Central memory CD8-positive, alpha-beta T cell (primary cell): ENCODE data around the gene ATP2C1.
A peak's percentile ranks its signal among the peaks of the same experiment; 100 is the strongest.

ENCODE experiments used
- ATAC-seq: fragments of 150-1000 bp; cut with Tn5 transposase; replicated peaks from 2 replicates; pipeline ENCODE4 v1.10.0; 2022; ENCODE audit warnings: mild to moderate bottlenecking, moderate FRiP score, moderate number of reproducible peaks; ENCODE audit not compliant: poor library complexity, severe bottlenecking; ENCODE audit errors: extremely low read depth
- DNase-seq, 2 donors: peaks; one replicate each; pipeline ENCODE4 v3.0.0; 2021; ENCODE audit warnings: low spot score in 2 of 2
- H3K27ac Mint-ChIP-seq: one replicate; pipeline ENCODE4 v1.8.0; 2022; ENCODE audit warnings: low read depth, mild to moderate bottlenecking, moderate library complexity, mixed read lengths
- H3K27me3 Mint-ChIP-seq: one replicate; pipeline ENCODE4 v1.8.0; 2022; ENCODE audit warnings: mixed read lengths
- H3K36me3 Mint-ChIP-seq: one replicate; pipeline ENCODE4 v1.8.0; 2022; ENCODE audit warnings: mild to moderate bottlenecking, moderate library complexity, mixed read lengths; ENCODE audit not compliant: insufficient read depth
- H3K4me1 Mint-ChIP-seq: one replicate; pipeline ENCODE4 v1.8.0; 2022; ENCODE audit warnings: mixed read lengths
- H3K4me3 Mint-ChIP-seq: one replicate; pipeline ENCODE4 v1.8.0; 2022; ENCODE audit warnings: mild to moderate bottlenecking, moderate library complexity, mixed read lengths
- H3K9me3 Mint-ChIP-seq: one replicate; pipeline ENCODE4 v1.8.0; 2022; ENCODE audit warnings: mixed read lengths

ATP2C1 gene

GRCh38 chr3:130865489-130865888, 28.4 kb upstream of the ATP2C1 start:
- no peak overlapping the region for H3K4me3 Mint-ChIP-seq
- no peak for ATAC-seq
- no peaks in the 10 kb centered on the region for H3K27me3 Mint-ChIP-seq
- no peaks in the 10 kb centered on the region for H3K36me3 Mint-ChIP-seq
- no peaks in the 10 kb centered on the region for H3K9me3 Mint-ChIP-seq
- no peaks in the 10 kb centered on the region for H3K4me1 Mint-ChIP-seq
- no peak for DNase-seq
- H3K27ac Mint-ChIP-seq: no peak overlapping the region

DNA sequence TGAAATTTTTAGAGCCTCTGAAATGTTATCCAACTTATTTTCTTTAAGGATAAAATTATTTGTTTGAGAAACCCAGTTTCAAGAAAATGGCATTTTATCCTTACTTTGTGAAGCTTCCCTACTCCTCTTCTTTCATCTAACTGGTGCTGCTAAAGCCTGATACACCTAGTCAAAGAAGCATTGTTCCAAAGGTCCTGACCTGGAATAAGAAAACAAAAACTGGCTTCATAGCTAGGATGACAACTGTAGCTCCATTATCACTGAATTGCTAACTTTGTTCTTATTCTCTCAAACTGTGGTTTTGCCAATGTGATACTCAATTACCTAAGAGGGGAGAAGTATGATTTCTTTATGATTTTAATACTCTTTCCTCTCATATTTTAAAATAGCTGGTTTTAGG, 27.6 kb upstream of the ATP2C1 start:
- Mint-ChIP-seq H3K27me3 (no peaks in the 10 kb centered on the region), H3K4me1 (no peaks in the 10 kb centered on the region), H3K9me3 (no peaks in the 10 kb centered on the region), H3K4me3 (no peak overlapping the region), H3K36me3 (no peaks in the 10 kb centered on the region), H3K27ac (no peak overlapping the region)
- no peak for ATAC-seq
- no peak for DNase-seq

DNA sequence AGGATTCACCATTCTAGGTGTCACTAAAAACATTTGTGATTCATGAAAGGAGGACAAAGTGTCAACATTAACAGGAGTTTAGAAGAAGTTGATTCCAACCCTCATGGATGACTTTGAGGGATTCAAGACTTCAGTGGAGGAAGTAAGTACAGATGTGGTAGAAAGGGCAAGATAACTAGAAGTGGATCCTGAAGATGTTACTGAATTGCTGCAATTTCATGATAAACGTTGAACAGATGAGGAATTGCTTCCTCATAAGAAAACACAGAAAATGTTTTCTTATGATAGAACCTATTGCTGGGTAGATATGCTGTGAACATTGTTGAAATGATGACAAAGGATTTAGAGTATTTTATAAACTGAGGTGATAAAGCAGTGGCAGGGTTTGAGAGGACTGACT, 23.5 kb upstream of the ATP2C1 start:
- Mint-ChIP-seq H3K9me3 (no peaks in the 10 kb centered on the region), H3K27me3 (peaks cover 7% of the 10 kb centered on the region), H3K36me3 (no peaks in the 10 kb centered on the region), H3K4me3 (no peak overlapping the region), H3K4me1 (no peaks in the 10 kb centered on the region), H3K27ac (no peak overlapping the region)
- ATAC-seq (no peak), DNase-seq (no peak)

- Mint-ChIP-seq H3K27ac (no peak overlapping the region), H3K27me3 (peaks cover 38% of the 10 kb centered on the region), H3K4me3 (no peak overlapping the region), H3K36me3 (peaks cover 2% of the 10 kb centered on the region), H3K4me1 (no peaks in the 10 kb centered on the region), H3K9me3 (peaks cover 13% of the 10 kb centered on the region)
- ATAC-seq (no peak), DNase-seq (no peak)
Measured at GRCh38 chr3:130876594-130876993, 17.3 kb upstream of the ATP2C1 start.

DNA sequence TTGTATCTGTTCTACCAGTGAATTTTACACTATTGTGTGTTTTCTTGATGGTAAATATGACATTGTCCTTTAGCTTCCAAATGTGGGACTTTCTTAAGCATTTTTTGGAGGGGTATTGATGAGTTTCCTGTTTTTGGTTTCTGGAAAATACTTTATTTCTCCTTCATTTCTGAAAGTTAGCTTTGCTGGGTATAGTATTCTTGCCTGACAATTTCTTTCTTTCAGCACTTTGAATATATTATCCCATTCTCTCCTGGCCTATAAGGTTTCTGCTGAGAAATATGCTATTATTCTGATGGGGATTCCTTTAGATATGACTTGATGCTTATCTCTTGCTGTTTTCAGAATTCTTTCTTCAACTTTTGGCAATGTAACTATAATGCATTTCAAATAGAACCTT, 15.4 kb upstream of the ATP2C1 start:
- no peak for ATAC-seq
- DNase-seq: no peak
- Mint-ChIP-seq H3K4me3 (no peak overlapping the region), H3K27me3 (peaks cover 41% of the 10 kb centered on the region), H3K9me3 (peaks cover 13% of the 10 kb centered on the region), H3K4me1 (no peaks in the 10 kb centered on the region), H3K27ac (no peak overlapping the region), H3K36me3 (peaks cover 2% of the 10 kb centered on the region)

DNA sequence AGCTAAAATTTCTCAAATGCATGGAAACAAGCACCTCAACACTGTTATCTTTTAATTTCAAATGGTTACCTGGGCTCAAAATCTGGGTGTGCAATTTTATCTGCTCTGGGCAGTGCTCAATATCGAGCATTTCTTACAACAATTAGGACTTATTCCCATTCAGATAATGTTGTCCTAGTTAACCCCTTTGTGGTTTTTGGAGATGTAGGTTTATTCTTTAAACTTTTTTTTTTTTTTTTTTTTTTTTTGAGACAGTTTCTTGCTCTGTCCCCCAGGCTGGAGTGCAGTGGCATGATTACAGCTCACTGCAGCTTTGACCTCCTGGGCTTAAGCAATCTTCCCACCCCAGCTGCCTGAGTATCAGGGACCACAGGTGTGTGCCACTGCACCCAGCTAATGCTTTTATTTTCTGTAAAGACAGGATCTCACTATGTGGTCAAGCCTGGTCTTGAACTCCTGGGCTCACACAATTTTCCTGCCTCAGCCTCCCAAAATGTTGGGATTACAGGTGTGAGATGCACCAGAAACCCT, 4.4 kb upstream of the ATP2C1 start:
- peaks cover 35% of the 10 kb centered on the region for H3K27me3 Mint-ChIP-seq

DNA sequence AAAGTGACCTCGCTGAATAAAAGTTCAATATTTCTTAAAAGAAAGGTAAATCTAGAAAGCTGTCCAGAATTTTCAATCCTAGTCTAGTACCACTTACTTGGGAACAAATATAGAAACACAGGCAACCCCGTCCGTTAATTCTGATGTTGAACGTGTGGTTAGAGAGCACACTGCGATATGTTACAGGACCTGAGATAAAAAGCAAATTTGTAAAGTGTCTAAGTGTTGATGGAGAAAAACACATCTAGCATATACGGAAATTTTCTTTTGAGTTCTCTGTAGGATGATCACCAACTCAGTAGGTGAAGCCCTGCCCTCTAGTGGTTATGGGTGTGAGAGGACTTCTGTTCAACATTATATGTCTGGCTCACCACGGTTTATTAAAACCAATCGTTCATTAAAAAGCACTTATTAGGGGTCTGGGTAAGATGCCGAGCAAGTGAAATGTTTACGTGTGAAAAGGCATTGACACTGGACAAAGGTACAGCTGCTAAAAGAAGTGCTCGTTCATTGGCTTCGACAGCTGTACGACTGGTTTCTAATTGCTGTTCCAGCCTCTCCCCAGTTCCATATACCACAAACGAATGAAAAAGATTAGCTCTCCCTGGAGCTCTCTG, 1.0 kb upstream of the ATP2C1 start:
- peak in 1 of 2 donors; percentile 61 for DNase-seq
- Mint-ChIP-seq H3K27me3 (peaks cover under 1% of the 10 kb centered on the region), H3K9me3 (no peaks in the 10 kb centered on the region), H3K4me1 (peaks cover 39% of the 10 kb centered on the region), H3K4me3 (peak overlapping the region; percentile 93), H3K27ac (peak overlapping the region; percentile 97), H3K36me3 (peaks cover 12% of the 10 kb centered on the region)
- peak; percentile 66 for ATAC-seq

More for the DNA sequence above, 4.4 kb upstream of the ATP2C1 start:
- Mint-ChIP-seq H3K9me3 (no peaks in the 10 kb centered on the region), H3K36me3 (peaks cover 7% of the 10 kb centered on the region), H3K27ac (no peak overlapping the region), H3K4me1 (peaks cover 7% of the 10 kb centered on the region), H3K4me3 (no peak overlapping the region)
- no peak for ATAC-seq
- no peak for DNase-seq

- H3K9me3 Mint-ChIP-seq: no peaks in the 10 kb centered on the region
- ATAC-seq (peak; percentile 9), DNase-seq (peak; percentile 15 to 26)
- peak overlapping the region; percentile 93 for H3K4me3 Mint-ChIP-seq
- peaks cover 39% of the 10 kb centered on the region for H3K4me1 Mint-ChIP-seq
- peak overlapping the region; percentile 97 for H3K27ac Mint-ChIP-seq
- no peaks in the 10 kb centered on the region for H3K27me3 Mint-ChIP-seq
- H3K36me3 Mint-ChIP-seq: peaks cover 12% of the 10 kb centered on the region
Measured at GRCh38 chr3:130894130-130894985, 474 bp downstream of the ATP2C1 start.

- no peak for DNase-seq
- H3K4me3 Mint-ChIP-seq: peak overlapping the region; percentile 93
Measured at GRCh38 chr3:130894986-130895280, 1.0 kb downstream of the ATP2C1 start.

DNA sequence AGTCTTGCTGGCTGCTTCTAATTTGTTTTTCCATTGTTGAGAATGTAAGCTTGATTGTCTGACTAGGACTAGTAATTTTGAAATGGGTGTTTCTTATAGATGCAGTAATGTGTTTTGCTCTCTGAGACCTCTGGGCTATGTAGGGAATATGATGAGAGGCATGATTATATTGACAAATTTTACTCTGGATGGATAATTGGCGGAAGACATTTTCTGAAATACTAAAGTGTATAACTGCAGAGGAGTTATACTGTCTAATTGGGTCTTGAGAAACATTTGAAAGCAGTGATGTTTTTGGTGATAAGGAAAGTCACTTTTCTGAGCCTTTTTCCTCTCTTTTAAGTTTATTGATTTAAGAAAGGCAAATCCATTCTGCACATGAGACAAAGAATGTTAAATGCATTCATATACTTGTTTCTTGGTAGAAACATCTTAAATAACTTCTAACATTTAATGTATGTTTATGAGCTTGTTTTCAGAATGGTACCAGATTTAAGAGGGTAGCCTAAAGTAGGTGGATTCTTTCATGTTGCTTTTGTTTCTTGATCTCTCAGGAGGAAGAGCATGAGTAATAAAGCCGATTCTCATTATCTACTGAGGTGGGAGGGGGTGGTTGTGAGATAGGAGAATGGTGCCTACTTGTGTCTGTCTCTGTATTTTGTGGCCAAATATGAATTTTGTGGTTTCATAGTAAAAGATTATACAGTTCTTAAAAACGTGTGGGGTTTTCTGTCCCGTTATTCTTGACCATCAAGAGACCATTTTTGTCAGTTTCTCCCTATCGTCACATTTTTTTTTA, 2.0 kb downstream of the ATP2C1 start:
- H3K36me3 Mint-ChIP-seq: peaks cover 12% of the 10 kb centered on the region
- no peaks in the 10 kb centered on the region for H3K9me3 Mint-ChIP-seq
- no peaks in the 10 kb centered on the region for H3K27me3 Mint-ChIP-seq
- peaks cover 41% of the 10 kb centered on the region for H3K4me1 Mint-ChIP-seq
- no peak for ATAC-seq
- no peak overlapping the region for H3K27ac Mint-ChIP-seq
- H3K4me3 Mint-ChIP-seq: peak overlapping the region; percentile 93
- DNase-seq: no peak

More at GRCh38 chr3:130894986-130895280, 1.0 kb downstream of the ATP2C1 start:
- Mint-ChIP-seq H3K27ac (peak overlapping the region; percentile 97), H3K36me3 (peaks cover 12% of the 10 kb centered on the region), H3K27me3 (no peaks in the 10 kb centered on the region), H3K9me3 (no peaks in the 10 kb centered on the region), H3K4me1 (peaks cover 39% of the 10 kb centered on the region)
- no peak for ATAC-seq

DNA sequence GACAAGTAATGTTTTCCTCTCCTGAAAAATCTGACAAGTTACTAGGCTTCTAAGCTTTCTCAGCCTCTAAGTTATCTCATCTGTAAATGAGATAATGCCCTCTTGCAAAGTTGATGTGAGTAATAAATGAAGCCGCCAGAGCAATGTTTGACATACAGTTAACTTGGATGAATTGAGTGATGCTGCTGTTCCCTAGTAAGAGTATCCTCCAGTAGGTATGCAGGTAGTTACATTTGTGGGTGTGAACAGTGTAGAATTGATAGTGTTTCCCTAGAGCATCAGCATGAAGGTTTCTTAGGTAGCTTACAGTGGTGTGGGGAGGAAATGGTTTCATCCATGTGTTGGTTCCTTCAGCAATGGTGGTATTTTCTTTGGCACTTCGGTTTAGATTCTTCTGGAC, 3.4 kb downstream of the ATP2C1 start:
- Mint-ChIP-seq H3K9me3 (no peaks in the 10 kb centered on the region), H3K36me3 (peaks cover 12% of the 10 kb centered on the region), H3K4me3 (no peak overlapping the region), H3K27me3 (no peaks in the 10 kb centered on the region), H3K4me1 (peaks cover 49% of the 10 kb centered on the region), H3K27ac (no peak overlapping the region)
- ATAC-seq: no peak
- DNase-seq: no peak

GRCh38 chr3:130900959-130901358, 7.1 kb downstream of the ATP2C1 start:
- Mint-ChIP-seq H3K27me3 (no peaks in the 10 kb centered on the region), H3K27ac (no peak overlapping the region), H3K9me3 (no peaks in the 10 kb centered on the region), H3K4me1 (peaks cover 52% of the 10 kb centered on the region), H3K36me3 (peaks cover 2% of the 10 kb centered on the region), H3K4me3 (no peak overlapping the region)
- DNase-seq: no peak
- no peak for ATAC-seq
